PFSK-1 (cell line): ENCODE results near the gene PRUNE1.

ENCODE experiments used
- FOXP2 ChIP-seq: optimal IDR thresholded peaks from 2 replicates; pipeline ENCODE3; 2011; ENCODE audit warnings: borderline replicate concordance, control low read depth, inconsistent platforms; ENCODE audit not compliant: insufficient read depth; ENCODE audit errors: extremely low read length, extremely low read depth
- POLR2AphosphoS5 ChIP-seq: IDR thresholded peaks from 2 replicates; pipeline ENCODE4 v1.6.1; 2012; ENCODE audit warnings: low read depth, mild to moderate bottlenecking, control low read depth, low read length, moderate library complexity
- REST ChIP-seq, 2 experiments: IDR thresholded peaks; 2 replicates each; pipeline versions ENCODE4 v1.6.1 to v1.8.0; 2011 to 2012; ENCODE audit warnings: low read depth in 2 of 2, low read length in 2 of 2, control low read depth in 1 of 2, inconsistent platforms in 1 of 2, mild to moderate bottlenecking in 1 of 2, moderate library complexity in 1 of 2; ENCODE audit not compliant: insufficient read depth in 1 of 2
- SIN3A ChIP-seq: IDR thresholded peaks from 2 replicates; pipeline ENCODE4 v1.6.1; 2012; ENCODE audit warnings: mild to moderate bottlenecking, low read length, moderate library complexity, borderline replicate concordance; ENCODE audit not compliant: insufficient read depth
- TAF1 ChIP-seq: IDR thresholded peaks from 2 replicates; pipeline ENCODE4 v1.6.1; 2012; ENCODE audit warnings: low read length, control low read depth, borderline replicate concordance; ENCODE audit not compliant: insufficient read depth

Gene PRUNE1

GRCh38 chr1:150992626-150993025 lies 15.6 kb upstream of the PRUNE1 start:
- TF ChIP-seq FOXP2 (no peak), REST (IDR thresholded peaks at IDR 0.05; ENCODE audit: insufficient read depth in 1 of 2, low read depth in 2 of 2, low read length in 2 of 2) (no peak), POLR2AphosphoS5 (no peak), TAF1 (no peak), SIN3A (no peak)

GRCh38 chr1:150994248-150994647 lies 14.0 kb upstream of the PRUNE1 start:
- TF ChIP-seq FOXP2 (no peak), TAF1 (no peak), POLR2AphosphoS5 (no peak), REST (IDR thresholded peaks at IDR 0.05; ENCODE audit: insufficient read depth in 1 of 2, low read depth in 2 of 2, low read length in 2 of 2) (no peak), SIN3A (no peak)

GRCh38 chr1:150995460-150995859 lies 12.8 kb upstream of the PRUNE1 start:
- TF ChIP-seq TAF1 (no peak), REST (IDR thresholded peaks at IDR 0.05; ENCODE audit: insufficient read depth in 1 of 2, low read depth in 2 of 2, low read length in 2 of 2) (no peak), SIN3A (no peak), POLR2AphosphoS5 (no peak), FOXP2 (no peak)

- TF ChIP-seq FOXP2 (no peak), SIN3A (no peak)
Observed at GRCh38 chr1:150995896-150996295, 12.4 kb upstream of the PRUNE1 start.

- TF ChIP-seq REST (IDR thresholded peaks at IDR 0.05; ENCODE audit: insufficient read depth in 1 of 2, low read depth in 2 of 2, low read length in 2 of 2): no peak
- TF ChIP-seq SIN3A: no peak
- no peak for TF ChIP-seq POLR2AphosphoS5
- TF ChIP-seq TAF1: no peak
- TF ChIP-seq FOXP2: no peak
Observed at GRCh38 chr1:150997126-150997872, 10.9 kb upstream of the PRUNE1 start.
